WERI-Rb-1 (cell line): Measurements from ENCODE around the gene ITPR1.

Experiments
- DNase-seq: peaks from one replicate; pipeline ENCODE4 v3.0.0-alpha.2; 2020
- H3K27ac ChIP-seq: fragments of 250-450 bp; sonication (Bioruptor Pico); 2 replicates; pipeline ENCODE4 v1.5.1; 2020; ENCODE audit warnings: mild to moderate bottlenecking, moderate library complexity
- H3K27me3 ChIP-seq: fragments of 250-450 bp; sonication (Bioruptor Pico); 2 replicates; pipeline ENCODE4 v1.5.1; 2021; ENCODE audit warnings: mild to moderate bottlenecking, low read depth, moderate library complexity; ENCODE audit not compliant: insufficient read depth, severe bottlenecking
- H3K36me3 ChIP-seq: fragments of 250-450 bp; sonication (Bioruptor Pico); 2 replicates; pipeline ENCODE4 v1.5.1; 2020; ENCODE audit warnings: mild to moderate bottlenecking, moderate library complexity
- H3K4me3 ChIP-seq: 2 replicates; pipeline ENCODE4 v1.5.1; 2011; ENCODE audit warnings: low read depth, mild to moderate bottlenecking, control low read depth, low read length
- H3K9me3 ChIP-seq: fragments of 250-450 bp; sonication (Bioruptor Pico); 2 replicates; pipeline ENCODE4 v1.5.1; 2021; ENCODE audit warnings: mild to moderate bottlenecking, moderate library complexity; ENCODE audit not compliant: severe bottlenecking
- CTCF ChIP-seq: IDR thresholded peaks from 2 replicates; pipeline ENCODE4 v1.5.1; 2011; ENCODE audit warnings: low read depth, mild to moderate bottlenecking, control low read depth, inconsistent platforms, low read length

The ITPR1 gene

GRCh38 chr3:4577721-4578120, 84.6 kb downstream of the ITPR1 start:
- no peaks in the 10 kb centered on the region for H3K9me3 ChIP-seq
- H3K4me3 ChIP-seq = no peak overlapping the region
- no peaks in the 10 kb centered on the region for H3K27me3 ChIP-seq
- TF ChIP-seq CTCF = no peak
- H3K36me3 ChIP-seq = no peaks in the 10 kb centered on the region
- no peak overlapping the region for H3K27ac ChIP-seq
- no peak for DNase-seq

GRCh38 chr3:4580346-4581123, 87.4 kb downstream of the ITPR1 start:
- no peaks in the 10 kb centered on the region for H3K9me3 ChIP-seq
- no peak for TF ChIP-seq CTCF
- H3K27ac ChIP-seq = no peak overlapping the region
- H3K4me3 ChIP-seq = no peak overlapping the region
- no peaks in the 10 kb centered on the region for H3K27me3 ChIP-seq
- no peak for DNase-seq
- no peaks in the 10 kb centered on the region for H3K36me3 ChIP-seq

GRCh38 chr3:4581124-4581424, 87.9 kb downstream of the ITPR1 start:
- DNase-seq = no peak

GRCh38 chr3:4581498-4581897, 88.3 kb downstream of the ITPR1 start:
- Histone ChIP-seq H3K4me3 (no peak overlapping the region), H3K27ac (no peak overlapping the region), H3K36me3 (no peaks in the 10 kb centered on the region), H3K9me3 (no peaks in the 10 kb centered on the region), H3K27me3 (no peaks in the 10 kb centered on the region)
- no peak for TF ChIP-seq CTCF
- DNase-seq = no peak

More at GRCh38 chr3:4581124-4581424, 87.9 kb downstream of the ITPR1 start:
- Histone ChIP-seq H3K9me3 (no peaks in the 10 kb centered on the region), H3K27ac (no peak overlapping the region), H3K27me3 (no peaks in the 10 kb centered on the region), H3K4me3 (no peak overlapping the region), H3K36me3 (no peaks in the 10 kb centered on the region)
- no peak for TF ChIP-seq CTCF

- no peaks in the 10 kb centered on the region for H3K9me3 ChIP-seq
- no peak for DNase-seq
- no peak overlapping the region for H3K4me3 ChIP-seq
- no peak for TF ChIP-seq CTCF
- H3K36me3 ChIP-seq = no peaks in the 10 kb centered on the region
- no peak overlapping the region for H3K27ac ChIP-seq
- H3K27me3 ChIP-seq = no peaks in the 10 kb centered on the region
Observed at GRCh38 chr3:4581920-4582611, 88.9 kb downstream of the ITPR1 start.

- Histone ChIP-seq H3K36me3 (no peaks in the 10 kb centered on the region), H3K9me3 (no peaks in the 10 kb centered on the region), H3K27me3 (no peaks in the 10 kb centered on the region), H3K4me3 (no peak overlapping the region), H3K27ac (no peak overlapping the region)
- DNase-seq = no peak
- TF ChIP-seq CTCF = no peak
Observed at GRCh38 chr3:4582624-4583023, 89.5 kb downstream of the ITPR1 start.
